GM19239 (cell line): ENCODE data around the gene EIPR1.
"Not testable (repeated sequence)": the region's sequence is repeated elsewhere in the genome, so short reads cannot be mapped to it uniquely, and the experiment has no call there.

ENCODE experiments used
- DNase-seq: peaks from one replicate; pipeline ENCODE4 v3.0.0; 2011; ENCODE audit warnings: low spot score; ENCODE audit not compliant: insufficient read length
- FAIRE-seq: peaks from 2 replicates; lab custom pipeline; 2011; peaks lifted over from hg19 to GRCh38; lab: Jason Lieb, UNC

EIPR1 gene

GRCh38 chr2:3187467-3187866 is 190.2 kb downstream of the EIPR1 start:
- DNase-seq (no peak), FAIRE-seq (no peak)

- no peak for FAIRE-seq
These were observed 190.9 kb downstream of the EIPR1 start for GRCh38 chr2:3186766-3187165.

GRCh38 chr2:3185910-3186309 is 191.7 kb downstream of the EIPR1 start:
- DNase-seq (no peak), FAIRE-seq (no peak)

More at GRCh38 chr2:3186766-3187165, 190.9 kb downstream of the EIPR1 start:
- no peak for DNase-seq

GRCh38 chr2:3185256-3185655 is 192.4 kb downstream of the EIPR1 start:
- DNase-seq (no peak), FAIRE-seq (no peak)

- DNase-seq (no peak), FAIRE-seq (no peak)
These were observed 193.5 kb downstream of the EIPR1 start for GRCh38 chr2:3184167-3184566.

- no peak for FAIRE-seq
These were observed 193.9 kb downstream of the EIPR1 start for GRCh38 chr2:3183766-3184165.

GRCh38 chr2:3182848-3183247 is 194.8 kb downstream of the EIPR1 start:
- FAIRE-seq (no peak), DNase-seq (no peak)

More at GRCh38 chr2:3183766-3184165, 193.9 kb downstream of the EIPR1 start:
- no peak for DNase-seq

- FAIRE-seq, result no peak
- no peak for DNase-seq
These were observed 196.1 kb downstream of the EIPR1 start for GRCh38 chr2:3181416-3182010.

- DNase-seq, result not testable (repeated sequence)
- FAIRE-seq, result peak; percentile 72
These were observed 196.8 kb downstream of the EIPR1 start for GRCh38 chr2:3180909-3181221.

- peak; percentile 80 for FAIRE-seq
- DNase-seq, result no peak
These were observed 197.3 kb downstream of the EIPR1 start for GRCh38 chr2:3180082-3180908.

- FAIRE-seq, result no peak
These were observed 198.0 kb downstream of the EIPR1 start for GRCh38 chr2:3179626-3180025.

GRCh38 chr2:3179208-3179607 is 198.4 kb downstream of the EIPR1 start:
- FAIRE-seq (no peak), DNase-seq (no peak)

More at GRCh38 chr2:3179626-3180025, 198.0 kb downstream of the EIPR1 start:
- no peak for DNase-seq

- DNase-seq (no peak), FAIRE-seq (no peak)
These were observed 199.0 kb downstream of the EIPR1 start for GRCh38 chr2:3178578-3179031.

GRCh38 chr2:3177891-3178577 is 199.6 kb downstream of the EIPR1 start:
- FAIRE-seq (no peak), DNase-seq (no peak)

- DNase-seq, result no peak
- no peak for FAIRE-seq
These were observed 200.8 kb downstream of the EIPR1 start for GRCh38 chr2:3176869-3177255.

GRCh38 chr2:3176071-3176868 is 201.3 kb downstream of the EIPR1 start:
- no peak for DNase-seq
- no peak for FAIRE-seq

GRCh38 chr2:3175568-3175955 is 202.1 kb downstream of the EIPR1 start:
- FAIRE-seq (no peak), DNase-seq (no peak)

GRCh38 chr2:3174626-3175567 is 202.7 kb downstream of the EIPR1 start:
- DNase-seq (no peak), FAIRE-seq (no peak)

- FAIRE-seq (no peak), DNase-seq (no peak)
These were observed 204.6 kb downstream of the EIPR1 start for GRCh38 chr2:3173031-3173430.
